Measurements from ENCODE around the gene GHR.
"Not testable (repeated sequence)": the region's sequence is repeated elsewhere in the genome, so short reads cannot be mapped to it uniquely, and the experiment has no call there.

Gene GHR

GRCh38 chr5:42570966-42571960 lies 148.0 kb downstream of the GHR start:
- Histone ChIP-seq H3K27me3 (ENCODE audit: insufficient read depth, low read depth, severe bottlenecking) (peaks cover 43% of the 10 kb centered on the region), H3K36me3 (no peaks in the 10 kb centered on the region), H3K4me3 (ENCODE audit: low read depth, low read length) (no peak overlapping the region), H3K27ac (no peak overlapping the region), H3K9me3 (ENCODE audit: severe bottlenecking) (no peaks in the 10 kb centered on the region)
- no peak for DNase-seq
- TF ChIP-seq CTCF (IDR thresholded peaks at IDR 0.05; ENCODE audit: low read depth, low read length), result no peak

GRCh38 chr5:42572313-42572712 lies 149.1 kb downstream of the GHR start:
- H3K27ac ChIP-seq, result no peak overlapping the region
- no peaks in the 10 kb centered on the region for H3K36me3 ChIP-seq
- no peak for TF ChIP-seq CTCF (IDR thresholded peaks at IDR 0.05; ENCODE audit: low read depth, low read length)
- no peaks in the 10 kb centered on the region for H3K9me3 ChIP-seq (ENCODE audit: severe bottlenecking)
- H3K27me3 ChIP-seq (ENCODE audit: insufficient read depth, low read depth, severe bottlenecking), result peaks cover 48% of the 10 kb centered on the region
- DNase-seq, result no peak
- H3K4me3 ChIP-seq (ENCODE audit: low read depth, low read length), result no peak overlapping the region

- H3K27me3 ChIP-seq (ENCODE audit: insufficient read depth, low read depth, severe bottlenecking), result peaks cover 47% of the 10 kb centered on the region
- no peaks in the 10 kb centered on the region for H3K9me3 ChIP-seq (ENCODE audit: severe bottlenecking)
- TF ChIP-seq CTCF (IDR thresholded peaks at IDR 0.05; ENCODE audit: low read depth, low read length), result no peak
- no peak for DNase-seq
- H3K27ac ChIP-seq, result no peak overlapping the region
- no peak overlapping the region for H3K4me3 ChIP-seq (ENCODE audit: low read depth, low read length)
- no peaks in the 10 kb centered on the region for H3K36me3 ChIP-seq
Observed at GRCh38 chr5:42573386-42573785, 150.1 kb downstream of the GHR start.

GRCh38 chr5:42575914-42576313 lies 152.7 kb downstream of the GHR start:
- not testable (repeated sequence) for H3K27ac ChIP-seq; H3K36me3 ChIP-seq; H3K4me3 ChIP-seq (ENCODE audit: low read depth, low read length); H3K9me3 ChIP-seq (ENCODE audit: severe bottlenecking); DNase-seq
- H3K27me3 ChIP-seq (ENCODE audit: insufficient read depth, low read depth, severe bottlenecking), result peaks cover 52% of the 10 kb centered on the region

- H3K4me3 ChIP-seq (ENCODE audit: low read depth, low read length); H3K9me3 ChIP-seq (ENCODE audit: severe bottlenecking); DNase-seq; H3K27ac ChIP-seq; H3K36me3 ChIP-seq: not testable (repeated sequence)
- H3K27me3 ChIP-seq (ENCODE audit: insufficient read depth, low read depth, severe bottlenecking), result peaks cover 56% of the 10 kb centered on the region
Observed at GRCh38 chr5:42578901-42579300, 155.7 kb downstream of the GHR start.

- no peak for DNase-seq
- H3K4me3 ChIP-seq (ENCODE audit: low read depth, low read length), result no peak overlapping the region
- no peak for TF ChIP-seq CTCF (IDR thresholded peaks at IDR 0.05; ENCODE audit: low read depth, low read length)
- no peak overlapping the region for H3K27ac ChIP-seq
- peaks cover 55% of the 10 kb centered on the region for H3K27me3 ChIP-seq (ENCODE audit: insufficient read depth, low read depth, severe bottlenecking)
- H3K9me3 ChIP-seq (ENCODE audit: severe bottlenecking), result no peaks in the 10 kb centered on the region
- no peaks in the 10 kb centered on the region for H3K36me3 ChIP-seq
Observed at GRCh38 chr5:42579320-42579719, 156.1 kb downstream of the GHR start.
